ENCODE data around the gene CRB1. TPM values are rescaled to one million over a fixed set of nuclear protein-coding genes. Genes with fewer than 3 reads are reported as not detected.

CRB1 gene
- polyA plus RNA-seq, 1 donor from 2014 or later = 2.3 TPM

GRCh38 chr1:197464044-197464443 is 196.0 kb downstream of the CRB1 start:
- Histone ChIP-seq H3K79me2 (replicated peaks; ENCODE audit: insufficient read depth, low read length) (no peaks in the 10 kb centered on the region), H3K4me3 (ENCODE audit: low read length) (no peak overlapping the region), H3K9me2 (ENCODE audit: insufficient read depth, low read length) (no peaks in the 10 kb centered on the region), H3K36me3 (ENCODE audit: insufficient read depth, low read length) (no peaks in the 10 kb centered on the region), H3K9ac (ENCODE audit: low read length) (no peak overlapping the region), H3K27ac (ENCODE audit: low read length) (no peak overlapping the region), H3K9me3 (ENCODE audit: low read length) (no peaks in the 10 kb centered on the region), H2AFZ (ENCODE audit: low read depth, low read length) (no peak overlapping the region), H3K27me3 (ENCODE audit: insufficient read depth, low read depth, low read length) (no peaks in the 10 kb centered on the region), H3K4me2 (ENCODE audit: low read length) (no peak overlapping the region), H4K20me1 (ENCODE audit: insufficient read depth) (no peaks in the 10 kb centered on the region), H3F3A (ENCODE audit: insufficient read depth, low read length, poor library complexity, severe bottlenecking) (no peaks in the 10 kb centered on the region)
- TF ChIP-seq EP300 (conservative IDR thresholded peaks at IDR 0.05; ENCODE audit: poor library complexity, severe bottlenecking) = no peak

- no peaks in the 10 kb centered on the region for H3K9me3 ChIP-seq (ENCODE audit: low read length)
- H3K79me2 ChIP-seq (replicated peaks; ENCODE audit: insufficient read depth, low read length) = no peaks in the 10 kb centered on the region
- no peaks in the 10 kb centered on the region for H4K20me1 ChIP-seq (ENCODE audit: insufficient read depth)
- no peaks in the 10 kb centered on the region for H3K9me2 ChIP-seq (ENCODE audit: insufficient read depth, low read length)
- no peak overlapping the region for H3K27ac ChIP-seq (ENCODE audit: low read length)
- no peak overlapping the region for H3K4me3 ChIP-seq (ENCODE audit: low read length)
- H3K27me3 ChIP-seq (ENCODE audit: insufficient read depth, low read depth, low read length) = no peaks in the 10 kb centered on the region
- no peaks in the 10 kb centered on the region for H3K36me3 ChIP-seq (ENCODE audit: insufficient read depth, low read length)
- H3K4me2 ChIP-seq (ENCODE audit: low read length) = no peak overlapping the region
- no peak overlapping the region for H2AFZ ChIP-seq (ENCODE audit: low read depth, low read length)
- no peak overlapping the region for H3K9ac ChIP-seq (ENCODE audit: low read length)
- H3F3A ChIP-seq (ENCODE audit: insufficient read depth, low read length, poor library complexity, severe bottlenecking) = no peaks in the 10 kb centered on the region
- TF ChIP-seq POLR2AphosphoS5 (IDR thresholded peaks at IDR 0.05) (no peak), TAF1 (IDR thresholded peaks at IDR 0.05; ENCODE audit: low read depth) (no peak), MXI1 (conservative IDR thresholded peaks at IDR 0.05; ENCODE audit: poor library complexity, severe bottlenecking) (no peak), RAD21 (conservative IDR thresholded peaks at IDR 0.05) (no peak), EP300 (conservative IDR thresholded peaks at IDR 0.05; ENCODE audit: poor library complexity, severe bottlenecking) (no peak), SMC3 (conservative IDR thresholded peaks at IDR 0.05; ENCODE audit: poor library complexity) (no peak), REST (IDR thresholded peaks at IDR 0.05; ENCODE audit: borderline replicate concordance) (no peak), CTCF (IDR thresholded peaks at IDR 0.05; ENCODE audit: poor library complexity, severe bottlenecking) (no peak), EZH2 (IDR thresholded peaks at IDR 0.05; ENCODE audit: borderline replicate concordance, insufficient read depth, low read length, poor library complexity, severe bottlenecking) (no peak)
Observed at GRCh38 chr1:197465528-197466327, 197.7 kb downstream of the CRB1 start.

All from neural cell (in vitro differentiated cells).